Measurements from ENCODE around the gene SUCO.

GRCh38 chr1:172531412-172532182, 1.4 kb upstream of the SUCO start:
- TF ChIP-seq FOXJ3 (CRISPR knock-in tag; IDR thresholded peaks at IDR 0.05) (no peak), CTCF (IDR thresholded peaks at IDR 0.05) (no peak), USF2 (IDR thresholded peaks at IDR 0.05; ENCODE audit: borderline replicate concordance, low read depth, low read length) (no peak), POLR2AphosphoS5 (IDR thresholded peaks at IDR 0.05; ENCODE audit: low read depth, low read length) (no peak)

Data from SK-N-SH (cell line).